ENCODE measurements around the gene SLC9A5. TPM values are rescaled to one million over a fixed set of nuclear protein-coding genes. Genes with fewer than 3 reads are reported as not detected.
A peak's percentile ranks its signal among the peaks of the same experiment; 100 is the strongest.

SLC9A5 gene
- total and polyA plus RNA-seq, 9 of the 15 experiments (the other 6 are each of a cell fraction or from before 2014, with no cell fraction given) = 0.06 to 3.1 (median 1.2) TPM

DNA sequence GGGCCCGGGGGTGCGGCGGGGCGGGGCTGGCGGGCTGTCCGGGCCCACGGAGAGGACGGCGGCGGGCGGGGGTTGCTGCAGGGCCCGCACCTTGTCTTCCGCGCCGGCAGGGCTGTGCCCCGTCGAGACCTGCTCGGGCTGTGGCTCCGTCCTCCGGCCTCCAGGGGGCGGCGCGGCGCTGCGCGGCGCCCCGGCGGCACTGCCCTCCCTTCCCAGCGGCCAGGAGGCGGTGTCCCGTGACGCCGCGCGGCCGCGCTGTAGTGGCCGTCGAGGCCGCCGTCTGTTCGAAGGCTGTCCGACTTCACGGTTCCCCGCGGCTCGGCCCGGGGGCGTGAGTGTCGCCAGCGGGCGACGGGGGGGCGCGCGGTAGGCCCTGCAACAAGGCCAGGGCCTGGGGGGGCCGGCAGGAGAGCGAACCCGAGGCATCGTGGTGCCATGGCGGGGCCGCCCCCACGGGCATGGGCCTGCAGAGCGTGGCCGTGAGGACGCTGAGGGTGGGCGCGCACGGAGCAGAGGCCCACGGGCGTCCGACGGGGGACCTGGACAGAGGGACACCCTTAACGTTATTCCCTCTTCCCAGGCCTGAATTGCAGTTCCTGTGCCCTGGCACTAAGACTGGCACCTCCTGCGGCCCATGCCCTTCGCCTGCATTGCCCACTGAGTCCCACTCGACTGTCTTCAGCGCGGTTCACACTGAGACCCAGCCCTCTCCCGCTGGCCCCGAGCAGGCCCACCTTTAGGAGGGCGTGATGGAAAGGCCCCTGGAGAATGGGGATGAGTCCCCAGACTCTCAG lies 30.7 kb downstream of the SLC9A5 start, which contains the start of gene PLEKHG4 (continued):
- TF ChIP-seq, protein P1, sequence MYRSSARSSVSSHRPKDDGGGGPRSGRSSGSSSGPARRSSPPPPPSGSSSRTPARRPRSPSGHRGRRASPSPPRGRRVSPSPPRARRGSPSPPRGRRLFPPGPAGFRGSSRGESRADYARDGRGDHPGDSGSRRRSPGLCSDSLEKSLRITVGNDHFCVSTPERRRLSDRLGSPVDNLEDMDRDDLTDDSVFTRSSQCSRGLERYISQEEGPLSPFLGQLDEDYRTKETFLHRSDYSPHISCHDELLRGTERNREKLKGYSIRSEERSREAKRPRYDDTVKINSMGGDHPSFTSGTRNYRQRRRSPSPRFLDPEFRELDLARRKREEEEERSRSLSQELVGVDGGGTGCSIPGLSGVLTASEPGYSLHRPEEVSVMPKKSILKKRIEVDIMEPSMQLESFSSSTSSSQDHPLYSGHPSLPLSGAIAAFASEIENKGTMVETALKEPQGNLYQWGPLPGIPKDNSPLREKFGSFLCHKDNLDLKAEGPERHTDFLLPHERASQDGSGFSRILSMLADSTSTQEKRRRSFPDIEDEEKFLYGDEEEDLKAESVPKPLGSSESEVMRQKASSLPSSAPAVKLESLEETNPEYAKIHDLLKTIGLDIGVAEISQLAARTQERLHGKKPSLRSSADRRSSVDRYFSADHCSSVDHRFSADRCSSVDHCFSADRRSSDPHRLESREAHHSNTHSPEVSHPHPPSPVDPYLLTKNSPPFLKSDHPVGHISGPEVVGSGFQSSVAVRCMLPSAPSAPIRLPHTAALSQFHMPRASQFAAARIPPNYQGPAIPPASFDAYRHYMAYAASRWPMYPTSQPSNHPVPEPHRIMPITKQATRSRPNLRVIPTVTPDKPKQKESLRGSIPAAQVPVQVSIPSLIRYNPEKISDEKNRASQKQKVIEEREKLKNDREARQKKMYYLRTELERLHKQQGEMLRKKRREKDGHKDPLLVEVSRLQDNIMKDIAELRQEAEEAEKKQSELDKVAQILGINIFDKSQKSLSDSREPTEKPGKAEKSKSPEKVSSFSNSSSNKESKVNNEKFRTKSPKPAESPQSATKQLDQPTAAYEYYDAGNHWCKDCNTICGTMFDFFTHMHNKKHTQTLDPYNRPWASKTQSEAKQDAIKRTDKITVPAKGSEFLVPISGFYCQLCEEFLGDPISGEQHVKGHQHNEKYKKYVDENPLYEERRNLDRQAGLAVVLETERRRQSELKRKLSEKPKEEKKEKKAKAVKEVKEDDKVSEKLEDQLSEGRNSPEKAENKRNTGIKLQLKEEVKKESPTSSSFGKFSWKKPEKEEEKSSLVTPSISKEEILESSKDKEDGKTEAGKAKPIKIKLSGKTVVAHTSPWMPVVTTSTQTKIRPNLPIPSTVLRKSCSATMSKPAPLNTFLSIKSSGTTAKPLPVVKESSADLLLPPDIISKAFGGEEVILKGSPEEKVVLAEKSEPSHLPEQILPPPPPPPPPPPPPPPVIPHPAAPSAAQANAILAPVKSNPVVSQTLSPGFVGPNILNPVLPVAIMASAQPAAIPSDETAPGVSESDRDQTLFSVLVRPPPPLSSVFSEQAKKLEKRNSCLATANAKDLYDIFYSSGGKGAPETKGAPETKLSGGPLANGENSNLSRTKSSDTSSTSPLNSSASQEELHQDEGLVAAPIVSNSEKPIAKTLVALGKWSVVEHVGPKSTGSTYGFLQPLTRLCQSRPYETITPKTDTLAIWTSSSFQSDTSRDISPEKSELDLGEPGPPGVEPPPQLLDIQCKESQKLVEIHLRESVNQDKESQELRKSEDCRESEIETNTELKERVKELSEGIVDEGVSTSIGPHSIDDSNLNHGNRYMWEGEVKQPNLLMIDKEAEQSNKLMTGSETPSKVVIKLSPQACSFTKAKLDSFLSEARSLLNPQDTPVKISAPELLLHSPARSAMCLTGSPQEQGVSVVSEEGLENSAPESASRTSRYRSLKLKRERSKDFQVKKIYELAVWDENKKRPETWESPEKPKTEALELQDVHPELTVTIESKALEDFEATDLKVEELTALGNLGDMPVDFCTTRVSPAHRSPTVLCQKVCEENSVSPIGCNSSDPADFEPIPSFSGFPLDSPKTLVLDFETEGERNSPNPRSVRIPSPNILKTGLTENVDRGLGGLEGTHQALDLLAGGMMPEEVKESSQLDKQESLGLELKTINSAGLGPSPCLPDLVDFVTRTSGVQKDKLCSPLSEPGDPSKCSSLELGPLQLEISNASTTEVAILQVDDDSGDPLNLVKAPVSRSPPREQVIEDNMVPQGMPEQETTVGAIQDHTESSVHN (IDR thresholded peaks at IDR 0.05; ENCODE audit: borderline replicate concordance in 1 of 2, low read depth in 1 of 2) = no peak
- no peak for TF ChIP-seq RUNX1 (IDR thresholded peaks at IDR 0.05; ENCODE audit: low read depth)
- TF ChIP-seq DNMT1 (IDR thresholded peaks at IDR 0.05) = no peak
- TF ChIP-seq, protein P2, sequence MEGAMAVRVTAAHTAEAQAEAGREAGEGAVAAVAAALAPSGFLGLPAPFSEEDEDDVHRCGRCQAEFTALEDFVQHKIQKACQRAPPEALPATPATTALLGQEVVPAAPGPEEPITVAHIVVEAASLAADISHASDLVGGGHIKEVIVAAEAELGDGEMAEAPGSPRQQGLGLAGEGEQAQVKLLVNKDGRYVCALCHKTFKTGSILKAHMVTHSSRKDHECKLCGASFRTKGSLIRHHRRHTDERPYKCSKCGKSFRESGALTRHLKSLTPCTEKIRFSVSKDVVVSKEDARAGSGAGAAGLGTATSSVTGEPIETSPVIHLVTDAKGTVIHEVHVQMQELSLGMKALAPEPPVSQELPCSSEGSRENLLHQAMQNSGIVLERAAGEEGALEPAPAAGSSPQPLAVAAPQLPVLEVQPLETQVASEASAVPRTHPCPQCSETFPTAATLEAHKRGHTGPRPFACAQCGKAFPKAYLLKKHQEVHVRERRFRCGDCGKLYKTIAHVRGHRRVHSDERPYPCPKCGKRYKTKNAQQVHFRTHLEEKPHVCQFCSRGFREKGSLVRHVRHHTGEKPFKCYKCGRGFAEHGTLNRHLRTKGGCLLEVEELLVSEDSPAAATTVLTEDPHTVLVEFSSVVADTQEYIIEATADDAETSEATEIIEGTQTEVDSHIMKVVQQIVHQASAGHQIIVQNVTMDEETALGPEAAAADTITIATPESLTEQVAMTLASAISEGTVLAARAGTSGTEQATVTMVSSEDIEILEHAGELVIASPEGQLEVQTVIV (CRISPR knock-in tag; IDR thresholded peaks at IDR 0.05; ENCODE audit: borderline replicate concordance) = no peak
- TF ChIP-seq DACH1 (IDR thresholded peaks at IDR 0.05; ENCODE audit: partially characterized antibody) = peak; percentile 23
- TF ChIP-seq, protein P3, sequence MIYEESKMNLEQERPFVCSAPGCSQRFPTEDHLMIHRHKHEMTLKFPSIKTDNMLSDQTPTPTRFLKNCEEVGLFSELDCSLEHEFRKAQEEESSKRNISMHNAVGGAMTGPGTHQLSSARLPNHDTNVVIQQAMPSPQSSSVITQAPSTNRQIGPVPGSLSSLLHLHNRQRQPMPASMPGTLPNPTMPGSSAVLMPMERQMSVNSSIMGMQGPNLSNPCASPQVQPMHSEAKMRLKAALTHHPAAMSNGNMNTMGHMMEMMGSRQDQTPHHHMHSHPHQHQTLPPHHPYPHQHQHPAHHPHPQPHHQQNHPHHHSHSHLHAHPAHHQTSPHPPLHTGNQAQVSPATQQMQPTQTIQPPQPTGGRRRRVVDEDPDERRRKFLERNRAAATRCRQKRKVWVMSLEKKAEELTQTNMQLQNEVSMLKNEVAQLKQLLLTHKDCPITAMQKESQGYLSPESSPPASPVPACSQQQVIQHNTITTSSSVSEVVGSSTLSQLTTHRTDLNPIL (CRISPR knock-in tag; IDR thresholded peaks at IDR 0.05) = no peak
- TF ChIP-seq, protein P4, sequence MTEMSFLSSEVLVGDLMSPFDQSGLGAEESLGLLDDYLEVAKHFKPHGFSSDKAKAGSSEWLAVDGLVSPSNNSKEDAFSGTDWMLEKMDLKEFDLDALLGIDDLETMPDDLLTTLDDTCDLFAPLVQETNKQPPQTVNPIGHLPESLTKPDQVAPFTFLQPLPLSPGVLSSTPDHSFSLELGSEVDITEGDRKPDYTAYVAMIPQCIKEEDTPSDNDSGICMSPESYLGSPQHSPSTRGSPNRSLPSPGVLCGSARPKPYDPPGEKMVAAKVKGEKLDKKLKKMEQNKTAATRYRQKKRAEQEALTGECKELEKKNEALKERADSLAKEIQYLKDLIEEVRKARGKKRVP (CRISPR knock-in tag; IDR thresholded peaks at IDR 0.05) = no peak
- no peak for TF ChIP-seq ZNF695 (CRISPR knock-in tag; IDR thresholded peaks at IDR 0.05)
- no peak for TF ChIP-seq CREBBP (IDR thresholded peaks at IDR 0.05; ENCODE audit: low read depth, low read length)
- TF ChIP-seq GATAD2B (IDR thresholded peaks at IDR 0.05; ENCODE audit: borderline replicate concordance) = peak; percentile 91
- TF ChIP-seq KLF10 (CRISPR knock-in tag; IDR thresholded peaks at IDR 0.05) = no peak
- TF ChIP-seq TAF7 (tag; IDR thresholded peaks at IDR 0.05) = no peak
- no peak for TF ChIP-seq TCF7L2 (IDR thresholded peaks at IDR 0.05; ENCODE audit: low read depth, low read length)
- TF ChIP-seq ARID2 (IDR thresholded peaks at IDR 0.05) = no peak
- TF ChIP-seq ELF2 (CRISPR knock-in tag; IDR thresholded peaks at IDR 0.05) = peak; percentile 42; the same call in 1 of the 2 replicates

Data from K562 (cell line).